Kidney epithelial cell (primary cell): ENCODE results near the gene BMPR1B. TPM values are rescaled to one million over a fixed set of nuclear protein-coding genes. Genes with fewer than 3 reads are reported as not detected.

Source experiments
- DNase-seq: peaks from one replicate; pipeline ENCODE4 v3.0.0-alpha.2; 2010; ENCODE audit warnings: low read depth
- H3K27me3 ChIP-seq: 2 replicates; pipeline ENCODE4 v1.6.0; 2011; ENCODE audit warnings: low read length; ENCODE audit not compliant: control insufficient read depth, insufficient read depth
- H3K36me3 ChIP-seq: 2 replicates; pipeline ENCODE4 v1.5.1; 2011; ENCODE audit warnings: low read length; ENCODE audit not compliant: control insufficient read depth, insufficient read depth
- H3K4me3 ChIP-seq: 2 replicates; pipeline ENCODE4 v1.5.1; 2011; ENCODE audit warnings: low read depth, mild to moderate bottlenecking, control low read depth, low read length
- total RNA-seq: library from RNA; depleted of rRNA; stranded (reverse); fragments of >200 nt; gene quantifications from 2 replicates; pipeline ENCODE4 v1.2.3, GENCODE V29; 2015
- TF ChIP-seq, protein P1 (sequence below): IDR thresholded peaks from 2 replicates; pipeline ENCODE4 v1.5.1; 2011; ENCODE audit warnings: mild to moderate bottlenecking, moderate library complexity, low read length, control low read depth, inconsistent platforms; ENCODE audit not compliant: insufficient read depth, poor library complexity, severe bottlenecking

BMPR1B gene
- total RNA-seq, 1 donor from 2014 or later, result 9.2 TPM

DNA sequence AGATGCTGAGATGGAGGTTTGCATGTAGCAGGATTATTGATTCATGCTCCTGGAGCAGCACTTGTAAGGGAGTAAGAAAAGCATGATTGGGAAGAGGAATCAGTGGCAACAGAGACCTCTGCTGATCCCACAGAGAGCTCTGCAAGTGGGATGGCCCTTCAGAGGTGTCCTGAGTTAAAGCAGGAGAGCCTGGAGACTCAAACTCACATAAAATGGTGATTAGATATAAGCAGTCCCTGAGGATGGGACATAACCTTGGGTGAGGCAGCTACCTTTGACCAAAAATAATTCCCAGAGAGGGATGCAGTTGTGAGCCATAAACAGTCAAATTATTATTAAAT lies 25.4 kb upstream of the BMPR1B start:
- no peak for DNase-seq
- no peaks in the 10 kb centered on the region for H3K36me3 ChIP-seq
- TF ChIP-seq, protein P1, sequence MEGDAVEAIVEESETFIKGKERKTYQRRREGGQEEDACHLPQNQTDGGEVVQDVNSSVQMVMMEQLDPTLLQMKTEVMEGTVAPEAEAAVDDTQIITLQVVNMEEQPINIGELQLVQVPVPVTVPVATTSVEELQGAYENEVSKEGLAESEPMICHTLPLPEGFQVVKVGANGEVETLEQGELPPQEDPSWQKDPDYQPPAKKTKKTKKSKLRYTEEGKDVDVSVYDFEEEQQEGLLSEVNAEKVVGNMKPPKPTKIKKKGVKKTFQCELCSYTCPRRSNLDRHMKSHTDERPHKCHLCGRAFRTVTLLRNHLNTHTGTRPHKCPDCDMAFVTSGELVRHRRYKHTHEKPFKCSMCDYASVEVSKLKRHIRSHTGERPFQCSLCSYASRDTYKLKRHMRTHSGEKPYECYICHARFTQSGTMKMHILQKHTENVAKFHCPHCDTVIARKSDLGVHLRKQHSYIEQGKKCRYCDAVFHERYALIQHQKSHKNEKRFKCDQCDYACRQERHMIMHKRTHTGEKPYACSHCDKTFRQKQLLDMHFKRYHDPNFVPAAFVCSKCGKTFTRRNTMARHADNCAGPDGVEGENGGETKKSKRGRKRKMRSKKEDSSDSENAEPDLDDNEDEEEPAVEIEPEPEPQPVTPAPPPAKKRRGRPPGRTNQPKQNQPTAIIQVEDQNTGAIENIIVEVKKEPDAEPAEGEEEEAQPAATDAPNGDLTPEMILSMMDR, result no peak
- H3K4me3 ChIP-seq, result no peak overlapping the region
- no peaks in the 10 kb centered on the region for H3K27me3 ChIP-seq

DNA sequence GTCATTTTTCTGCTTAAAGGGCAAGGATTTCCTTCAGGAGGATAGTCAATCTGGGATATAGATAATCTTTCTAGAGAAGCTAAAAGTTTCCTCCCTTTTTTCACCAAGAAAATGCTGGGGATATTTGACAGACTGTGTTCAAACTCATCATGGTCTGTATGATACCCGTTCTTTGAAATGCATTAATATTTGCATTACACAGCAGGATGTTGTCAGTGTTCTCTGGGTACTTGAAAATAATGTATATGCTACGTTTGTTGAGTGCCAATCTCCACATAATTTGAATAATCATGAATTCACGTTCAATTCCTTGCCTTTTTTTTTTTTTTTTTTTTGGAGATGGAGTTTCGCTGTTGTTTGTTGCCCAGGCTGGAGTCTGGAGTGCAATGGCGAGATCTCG lies 18.0 kb upstream of the BMPR1B start:
- Histone ChIP-seq H3K27me3 (no peaks in the 10 kb centered on the region), H3K36me3 (no peaks in the 10 kb centered on the region), H3K4me3 (no peak overlapping the region)
- TF ChIP-seq, protein P1, result no peak
- DNase-seq, result no peak

DNA sequence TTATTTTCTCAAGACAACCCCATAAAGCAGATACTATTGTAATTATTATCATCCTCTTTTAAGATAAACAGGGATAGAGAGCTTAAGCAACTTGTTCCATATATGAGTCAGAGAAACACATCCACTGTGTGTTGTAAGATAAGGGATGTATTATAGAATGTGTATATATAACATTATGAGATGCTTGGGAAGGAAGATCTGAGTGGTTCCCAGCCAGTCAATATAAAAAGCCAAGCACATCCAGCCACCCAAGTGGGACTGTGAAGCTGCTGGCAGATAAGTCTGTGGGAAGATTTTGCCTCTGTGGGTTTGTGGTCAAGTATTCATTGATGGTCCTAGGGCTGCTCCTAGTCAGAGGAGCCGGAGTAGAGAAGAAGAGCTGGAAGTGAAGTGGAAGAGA lies 16.5 kb upstream of the BMPR1B start:
- DNase-seq, result no peak
- H3K27me3 ChIP-seq, result no peaks in the 10 kb centered on the region
- H3K36me3 ChIP-seq, result no peaks in the 10 kb centered on the region
- no peak overlapping the region for H3K4me3 ChIP-seq
- TF ChIP-seq, protein P1, result no peak

DNA sequence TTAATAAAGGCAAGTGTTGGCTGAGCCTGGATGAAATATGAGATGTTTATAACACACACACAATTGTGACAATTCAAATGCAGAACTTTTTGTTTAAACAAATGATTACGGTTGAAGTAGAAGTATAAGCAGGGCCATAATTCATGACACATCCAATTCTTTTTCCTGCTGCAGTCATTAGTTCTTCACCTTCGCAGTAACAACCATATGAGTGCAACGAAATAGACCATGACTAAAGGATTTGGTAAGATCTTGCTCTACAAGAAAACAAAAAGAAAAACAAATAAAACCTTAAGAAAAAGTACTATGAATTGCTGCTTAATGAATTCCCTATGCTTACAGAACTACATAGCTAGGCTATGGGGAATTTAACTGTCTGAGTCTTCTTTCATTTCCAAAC lies 13.9 kb upstream of the BMPR1B start:
- DNase-seq, result no peak
- no peaks in the 10 kb centered on the region for H3K27me3 ChIP-seq
- no peaks in the 10 kb centered on the region for H3K36me3 ChIP-seq
- no peak overlapping the region for H3K4me3 ChIP-seq
- TF ChIP-seq, protein P1, result no peak

DNA sequence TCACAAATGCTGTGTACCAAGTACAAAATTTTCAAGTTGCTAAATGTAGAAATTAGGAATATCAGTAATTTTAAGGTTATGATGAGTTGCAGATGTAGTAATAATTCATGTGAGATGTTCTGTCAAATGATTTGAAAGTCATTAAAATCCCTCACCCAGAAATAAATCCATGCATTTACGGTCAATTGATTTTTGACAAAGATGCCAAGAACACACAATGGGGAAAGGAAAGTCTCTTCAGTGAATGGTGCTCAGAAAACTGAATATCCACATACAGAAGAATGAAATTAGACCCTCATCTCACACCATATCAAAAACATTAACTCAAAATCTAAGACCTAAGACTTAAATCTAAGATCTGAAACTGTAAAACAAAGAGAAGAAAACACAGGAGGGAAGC lies 12.9 kb upstream of the BMPR1B start:
- Histone ChIP-seq H3K36me3 (no peaks in the 10 kb centered on the region), H3K4me3 (no peak overlapping the region), H3K27me3 (no peaks in the 10 kb centered on the region)
- no peak for DNase-seq
- TF ChIP-seq, protein P1, result no peak

DNA sequence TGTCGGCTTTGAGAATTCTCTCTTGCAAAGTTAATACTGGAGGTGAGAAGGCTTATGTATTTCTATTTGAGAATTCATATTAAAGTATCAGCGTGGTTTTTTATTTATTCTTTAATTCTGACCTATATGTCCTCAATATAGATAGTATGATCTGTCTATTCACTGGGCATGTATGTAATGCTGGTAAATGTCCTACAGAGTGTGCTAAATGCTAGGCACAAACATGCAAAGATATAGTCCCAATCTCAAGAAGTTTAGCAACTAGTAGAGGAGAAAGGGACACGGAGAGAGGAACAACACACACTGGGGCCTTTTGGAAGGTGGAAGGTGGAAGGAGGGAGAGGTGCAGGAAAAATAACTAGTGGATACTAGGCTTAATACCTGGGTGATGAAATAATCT lies 11.0 kb upstream of the BMPR1B start:
- no peaks in the 10 kb centered on the region for H3K27me3 ChIP-seq
- TF ChIP-seq, protein P1, result no peak
- no peaks in the 10 kb centered on the region for H3K36me3 ChIP-seq
- H3K4me3 ChIP-seq, result no peak overlapping the region
- no peak for DNase-seq
